IPS-18c (cell line): ENCODE results near the gene MAP3K7.
"Not testable (repeated sequence)": the region's sequence is repeated elsewhere in the genome, so short reads cannot be mapped to it uniquely, and the experiment has no call there.

ENCODE experiments used
- H3K4me3 ChIP-seq: 2 replicates; pipeline ENCODE4 v1.7.0; 2013; ENCODE audit warnings: low read depth, mild to moderate bottlenecking, low read length, moderate library complexity; ENCODE audit not compliant: insufficient read depth
- H3K9me3 ChIP-seq: one replicate; pipeline ENCODE4 v1.6.1; 2013; ENCODE audit warnings: mild to moderate bottlenecking, low read length, moderate library complexity; ENCODE audit not compliant: control insufficient read depth, insufficient read depth

The MAP3K7 gene

GRCh38 chr6:90583836-90584481, 2.9 kb downstream of the MAP3K7 start:
- Histone ChIP-seq H3K4me3 (no peak overlapping the region), H3K9me3 (no peaks in the 10 kb centered on the region)

GRCh38 chr6:90583179-90583835, 3.6 kb downstream of the MAP3K7 start:
- Histone ChIP-seq H3K4me3 (no peak overlapping the region), H3K9me3 (no peaks in the 10 kb centered on the region)

- H3K9me3 ChIP-seq, result no peaks in the 10 kb centered on the region
Observed at GRCh38 chr6:90581146-90581545, 5.7 kb downstream of the MAP3K7 start.

GRCh38 chr6:90578894-90579549, 7.8 kb downstream of the MAP3K7 start:
- Histone ChIP-seq H3K4me3 (no peak overlapping the region), H3K9me3 (no peaks in the 10 kb centered on the region)

More at GRCh38 chr6:90581146-90581545, 5.7 kb downstream of the MAP3K7 start:
- no peak overlapping the region for H3K4me3 ChIP-seq

GRCh38 chr6:90575267-90575666, 11.6 kb downstream of the MAP3K7 start:
- Histone ChIP-seq H3K9me3 (no peaks in the 10 kb centered on the region), H3K4me3 (no peak overlapping the region)

- no peaks in the 10 kb centered on the region for H3K9me3 ChIP-seq
- no peak overlapping the region for H3K4me3 ChIP-seq
Observed at GRCh38 chr6:90574610-90575009, 12.3 kb downstream of the MAP3K7 start.

GRCh38 chr6:90573624-90574023, 13.2 kb downstream of the MAP3K7 start:
- Histone ChIP-seq H3K9me3 (no peaks in the 10 kb centered on the region), H3K4me3 (no peak overlapping the region)

GRCh38 chr6:90572856-90573255, 14.0 kb downstream of the MAP3K7 start:
- Histone ChIP-seq H3K9me3 (no peaks in the 10 kb centered on the region), H3K4me3 (no peak overlapping the region)

GRCh38 chr6:90569223-90569622, 17.6 kb downstream of the MAP3K7 start:
- H3K9me3 ChIP-seq, result no peaks in the 10 kb centered on the region
- H3K4me3 ChIP-seq, result no peak overlapping the region

- H3K4me3 ChIP-seq, H3K9me3 ChIP-seq: not testable (repeated sequence)
Observed at GRCh38 chr6:90567682-90568081, 19.2 kb downstream of the MAP3K7 start.

GRCh38 chr6:90562341-90562740, 24.5 kb downstream of the MAP3K7 start:
- not testable (repeated sequence) for H3K4me3 ChIP-seq, H3K9me3 ChIP-seq

- Histone ChIP-seq H3K9me3 (peaks cover 3% of the 10 kb centered on the region), H3K4me3 (no peak overlapping the region)
Observed at GRCh38 chr6:90559931-90560330, 26.9 kb downstream of the MAP3K7 start.

GRCh38 chr6:90557006-90557405, 29.9 kb downstream of the MAP3K7 start:
- Histone ChIP-seq H3K4me3 (no peak overlapping the region), H3K9me3 (no peaks in the 10 kb centered on the region)

- Histone ChIP-seq H3K4me3 (no peak overlapping the region), H3K9me3 (no peaks in the 10 kb centered on the region)
Observed at GRCh38 chr6:90547991-90548390, 38.9 kb downstream of the MAP3K7 start.

- H3K4me3 ChIP-seq, result no peak overlapping the region
Observed at GRCh38 chr6:90547079-90547478, 39.8 kb downstream of the MAP3K7 start.

GRCh38 chr6:90545448-90545847, 41.4 kb downstream of the MAP3K7 start:
- Histone ChIP-seq H3K4me3 (no peak overlapping the region), H3K9me3 (no peaks in the 10 kb centered on the region)

More at GRCh38 chr6:90547079-90547478, 39.8 kb downstream of the MAP3K7 start:
- H3K9me3 ChIP-seq, result no peaks in the 10 kb centered on the region

- Histone ChIP-seq H3K9me3 (no peaks in the 10 kb centered on the region), H3K4me3 (no peak overlapping the region)
Observed at GRCh38 chr6:90544741-90545140, 42.1 kb downstream of the MAP3K7 start.

- no peaks in the 10 kb centered on the region for H3K9me3 ChIP-seq
- H3K4me3 ChIP-seq, result no peak overlapping the region
Observed at GRCh38 chr6:90544081-90544480, 42.8 kb downstream of the MAP3K7 start.
